ENCODE data around the gene C15orf62.

GRCh38 chr15:40754883-40755811 lies 14.6 kb upstream of the C15orf62 start, which contains the start of gene RMDN3:
- TF ChIP-seq REST (IDR thresholded peaks at IDR 0.05; ENCODE audit: insufficient read depth in 1 of 2, low read depth in 2 of 2, low read length in 2 of 2) (no peak), POLR2AphosphoS5 (IDR thresholded peaks at IDR 0.05; ENCODE audit: low read depth, low read length) (peak; percentile 77), TAF1 (IDR thresholded peaks at IDR 0.05; ENCODE audit: borderline replicate concordance, insufficient read depth, low read length) (peak; percentile 73; the same call in 1 of the 2 replicates)

Measured in PFSK-1 (cell line).